Small intestine (tissue), 7 donors: Measurements from ENCODE around the gene SLC6A4. TPM values are rescaled to one million over a fixed set of nuclear protein-coding genes. Genes with fewer than 3 reads are reported as not detected.
A peak's percentile ranks its signal among the peaks of the same experiment; 100 is the strongest.

ENCODE experiments used
- DNase-seq, 2 donors: peaks; one replicate each; pipeline versions ENCODE4 v3.0.0 to v3.0.0-alpha.2; 2013
- FAIRE-seq: peaks from 2 replicates; lab custom pipeline; 2012; peaks lifted over from hg19 to GRCh38; lab: Jason Lieb, UNC
- H3K27ac ChIP-seq, 3 donors: one replicate each; pipeline ENCODE4 v1.5.1; 2013; ENCODE audit warnings: low read length in 2 of 3, mild to moderate bottlenecking in 2 of 3, control low read depth in 1 of 3, inconsistent platforms in 1 of 3, low read depth in 1 of 3, moderate library complexity in 1 of 3
- H3K27me3 ChIP-seq, 3 donors: one replicate each; pipeline ENCODE4 v1.6.1; 2013; ENCODE audit warnings: low read length in 3 of 3, inconsistent platforms in 1 of 3; ENCODE audit not compliant: control insufficient read depth in 3 of 3, insufficient read depth in 3 of 3
- H3K36me3 ChIP-seq, 3 donors: one replicate each; pipeline ENCODE4 v1.6.1; 2013; ENCODE audit warnings: low read length in 3 of 3, inconsistent platforms in 1 of 3, low read depth in 1 of 3, mild to moderate bottlenecking in 1 of 3, moderate library complexity in 1 of 3; ENCODE audit not compliant: control insufficient read depth in 3 of 3, insufficient read depth in 2 of 3
- H3K4me1 ChIP-seq, 3 donors: one replicate each; pipeline ENCODE4 v1.6.1; 2013; ENCODE audit warnings: low read length in 2 of 3, inconsistent platforms in 1 of 3, low read depth in 1 of 3, mild to moderate bottlenecking in 1 of 3, moderate library complexity in 1 of 3; ENCODE audit not compliant: control insufficient read depth in 3 of 3, insufficient read depth in 2 of 3
- H3K4me3 ChIP-seq, 3 donors: one replicate each; pipeline ENCODE4 v1.5.1; 2013; ENCODE audit warnings: low read length in 3 of 3, control low read depth in 1 of 3, inconsistent platforms in 1 of 3, low read depth in 1 of 3, mild to moderate bottlenecking in 1 of 3, moderate library complexity in 1 of 3
- H3K9me3 ChIP-seq, 2 donors: one replicate each; pipeline ENCODE4 v1.6.1; 2013; ENCODE audit warnings: low read depth in 1 of 2, low read length in 1 of 2; ENCODE audit not compliant: control insufficient read depth in 2 of 2, insufficient read depth in 1 of 2
- WGBS, 3 donors: extraction: QIAGEN DNeasy Blood & Tissue Kit; methylation state at CpG; one replicate each; pipeline ENCODE4 v1.1.7; 2013; 5-methylcytosine and 5-hydroxymethylcytosine counted together
- polyA plus RNA-seq, 4 donors: library from polyadenylated mRNA; stranded (reverse) in 3 of 4; unstranded in 1 of 4; fragments of 200-250 nt in 3 of 4; fragments of 120-200 nt in 1 of 4; gene quantifications; one replicate each; pipeline versions ENCODE4 v1.2.1 to v1.2.3, GENCODE V29; 2013
- donor health status: healthy with polysubstance abuse.
- donor health status: control.
- donor health status: control.
- donor health status: Bipolar disorder and iron deficiency.
- donor health status: healthy.

The SLC6A4 gene
- polyA plus RNA-seq, 4 donors: 2.9 to 26.0 (median 4.6) TPM

DNA sequence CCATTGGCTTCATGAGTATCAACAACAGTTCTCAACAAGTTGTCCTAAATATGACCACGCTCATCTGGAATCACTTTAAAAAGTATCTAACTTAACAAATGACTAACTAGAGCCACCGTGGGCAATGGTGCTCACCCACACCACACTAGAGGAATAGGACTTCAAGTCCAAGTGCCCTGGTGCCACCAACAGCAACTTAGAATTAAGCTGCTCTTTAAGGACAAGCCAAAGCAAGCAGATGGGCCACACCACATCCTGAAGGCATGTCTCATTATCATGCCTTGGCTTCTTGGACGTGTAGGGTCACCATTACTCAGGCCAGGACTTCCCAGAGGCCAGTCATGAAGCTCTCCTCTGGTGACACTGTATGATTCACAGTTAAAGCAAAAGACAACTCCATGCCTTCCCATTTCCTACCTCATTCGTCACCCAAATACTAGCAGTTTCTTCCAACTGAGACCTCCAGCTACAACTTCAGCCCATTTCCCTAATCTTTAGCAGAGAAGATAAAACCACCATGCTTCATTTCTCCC lies 9.4 kb upstream of the SLC6A4 start:
- 64 to 78% (median 76%) methylated on average over 4 of the region's 4 CpGs for WGBS, 3 donors
- H3K9me3 ChIP-seq: no peaks in the 10 kb centered on the region
- no peak overlapping the region for H3K27ac ChIP-seq
- no peak for FAIRE-seq
- H3K36me3 ChIP-seq: peaks cover 3 to 12% (median 7%) of the 10 kb centered on the region in 3 donors
- H3K27me3 ChIP-seq: no peaks in the 10 kb centered on the region
- no peak overlapping the region for H3K4me3 ChIP-seq
- DNase-seq: no peak
- H3K4me1 ChIP-seq: peaks cover 0 to 2% (median 0%) of the 10 kb centered on the region in 3 donors

GRCh38 chr17:30243568-30243967 lies 8.1 kb upstream of the SLC6A4 start:
- Histone ChIP-seq H3K27me3 (peaks cover 0 to 2% (median 0%) of the 10 kb centered on the region in 3 donors), H3K4me3 (no peak overlapping the region), H3K9me3 (no peaks in the 10 kb centered on the region), H3K27ac (no peak overlapping the region), H3K4me1 (peaks cover 0 to 2% (median 2%) of the 10 kb centered on the region in 3 donors), H3K36me3 (peaks cover 0 to 3% (median 2%) of the 10 kb centered on the region in 3 donors)
- FAIRE-seq (no peak), DNase-seq (no peak)
- WGBS, 3 donors: 77 to 86% (median 80%) methylated on average over 8 of the region's 8 CpGs

GRCh38 chr17:30243002-30243401 lies 7.5 kb upstream of the SLC6A4 start:
- Histone ChIP-seq H3K4me1 (peaks cover 0 to 7% (median 2%) of the 10 kb centered on the region in 3 donors), H3K4me3 (no peak overlapping the region), H3K27me3 (peaks cover 0 to 8% (median 5%) of the 10 kb centered on the region in 3 donors), H3K27ac (no peak overlapping the region), H3K9me3 (no peaks in the 10 kb centered on the region), H3K36me3 (peaks cover 0 to 3% (median 1%) of the 10 kb centered on the region in 3 donors)
- FAIRE-seq (no peak), DNase-seq (no peak)
- 29 to 86% (median 69%) methylated on average over 4 of the region's 4 CpGs for WGBS, 3 donors

GRCh38 chr17:30241051-30241450 lies 5.6 kb upstream of the SLC6A4 start:
- no peak for FAIRE-seq
- H3K27me3 ChIP-seq: peaks cover 0 to 24% (median 15%) of the 10 kb centered on the region in 3 donors
- H3K36me3 ChIP-seq: no peaks in the 10 kb centered on the region
- DNase-seq: no peak
- WGBS, 3 donors: 83 to 91% (median 85%) methylated on average over 6 of the region's 6 CpGs
- H3K27ac ChIP-seq: no peak overlapping the region
- no peak overlapping the region for H3K4me3 ChIP-seq
- H3K4me1 ChIP-seq: peaks cover 0 to 22% (median 2%) of the 10 kb centered on the region in 3 donors
- H3K9me3 ChIP-seq: no peaks in the 10 kb centered on the region

DNA sequence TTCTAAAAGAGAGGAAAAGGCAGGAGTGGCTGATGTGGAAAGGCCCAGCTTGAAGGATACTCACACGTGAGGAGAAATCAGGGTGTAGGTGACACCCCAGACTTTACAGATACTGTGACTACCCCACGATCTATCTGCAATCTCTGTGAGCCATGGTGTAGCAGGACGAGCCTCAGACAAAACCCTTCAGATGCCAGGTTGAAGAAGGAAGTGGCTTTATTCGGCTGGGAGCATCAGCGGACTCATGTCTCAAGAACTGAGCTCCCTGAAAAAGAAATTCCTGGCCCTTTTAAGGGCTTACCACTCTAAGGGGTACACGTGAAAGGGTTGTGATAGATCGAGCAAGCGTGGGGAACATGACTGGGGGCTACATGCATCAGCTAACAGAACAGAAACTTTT lies 4.7 kb upstream of the SLC6A4 start:
- no peak overlapping the region for H3K4me3 ChIP-seq
- no peak for FAIRE-seq
- no peaks in the 10 kb centered on the region for H3K36me3 ChIP-seq
- no peak for DNase-seq
- no peak overlapping the region for H3K27ac ChIP-seq
- peaks cover 2 to 27% (median 3%) of the 10 kb centered on the region in 3 donors for H3K4me1 ChIP-seq
- H3K27me3 ChIP-seq: peaks cover 0 to 32% (median 20%) of the 10 kb centered on the region in 3 donors
- 90 to 94% (median 94%) methylated on average over 8 of the region's 8 CpGs for WGBS, 3 donors
- H3K9me3 ChIP-seq: no peaks in the 10 kb centered on the region

- WGBS, 3 donors: 71 to 80% (median 77%) methylated on average over 5 of the region's 5 CpGs
- peaks cover 0 to 41% (median 20%) of the 10 kb centered on the region in 3 donors for H3K27me3 ChIP-seq
- DNase-seq: no peak
These were observed 3.6 kb upstream of the SLC6A4 start for GRCh38 chr17:30239089-30239462.

GRCh38 chr17:30238387-30239088 lies 3.0 kb upstream of the SLC6A4 start:
- H3K27me3 ChIP-seq: peaks cover 0 to 45% (median 22%) of the 10 kb centered on the region in 3 donors
- H3K4me3 ChIP-seq: peak overlapping the region in 1 of 3 donors; percentile 3
- no peaks in the 10 kb centered on the region for H3K9me3 ChIP-seq
- 41 to 75% (median 59%) methylated on average over 26 to 27 of the region's 27 CpGs for WGBS, 3 donors
- H3K36me3 ChIP-seq: no peaks in the 10 kb centered on the region
- no peak for FAIRE-seq
- no peak overlapping the region for H3K27ac ChIP-seq
- DNase-seq: no peak
- H3K4me1 ChIP-seq: peaks cover 2 to 30% (median 3%) of the 10 kb centered on the region in 3 donors

More at GRCh38 chr17:30239089-30239462, 3.6 kb upstream of the SLC6A4 start:
- Histone ChIP-seq H3K9me3 (no peaks in the 10 kb centered on the region), H3K27ac (no peak overlapping the region), H3K4me3 (no peak overlapping the region), H3K4me1 (peaks cover 2 to 30% (median 3%) of the 10 kb centered on the region in 3 donors), H3K36me3 (no peaks in the 10 kb centered on the region)
- no peak for FAIRE-seq

DNA sequence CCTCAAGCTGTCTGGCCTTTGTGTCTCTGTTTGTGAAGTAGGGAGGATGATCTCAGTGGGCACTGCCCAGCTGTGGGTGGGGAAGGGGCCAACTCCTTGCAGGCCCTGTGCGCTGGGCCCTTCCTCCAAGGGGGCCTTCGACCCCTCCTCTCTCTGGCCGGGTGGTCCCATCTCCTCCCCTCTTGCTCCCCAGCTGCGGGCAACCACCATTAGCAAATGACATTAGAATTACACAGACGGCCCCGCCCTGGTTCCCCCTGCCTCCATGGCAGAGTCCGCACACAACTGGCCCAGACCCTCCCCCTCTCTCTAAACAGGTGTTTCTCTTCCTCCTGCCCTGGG lies 2.5 kb upstream of the SLC6A4 start:
- H3K36me3 ChIP-seq: no peaks in the 10 kb centered on the region
- WGBS, 3 donors: 31 to 57% (median 50%) methylated on average over 5 to 7 of the region's 7 CpGs
- no peak for DNase-seq
- H3K4me1 ChIP-seq: peaks cover under 1 to 30% (median 3%) of the 10 kb centered on the region in 3 donors
- FAIRE-seq: no peak
- H3K4me3 ChIP-seq: no peak overlapping the region
- no peaks in the 10 kb centered on the region for H3K9me3 ChIP-seq
- peaks cover 0 to 50% (median 22%) of the 10 kb centered on the region in 3 donors for H3K27me3 ChIP-seq
- no peak overlapping the region for H3K27ac ChIP-seq
